Psoas muscle (tissue), 8 donors: ENCODE measurements around the gene CCDC146. TPM values are rescaled to one million over a fixed set of nuclear protein-coding genes. Genes with fewer than 3 reads are reported as not detected.
"Not testable (repeated sequence)": the region's sequence is repeated elsewhere in the genome, so short reads cannot be mapped to it uniquely, and the experiment has no call there.

Experiments
- ATAC-seq, 4 donors: fragments of 200-7000 bp; cut with Tn5 transposase; one replicate each; pipeline ENCODE4 v1.9.1; 2020; ENCODE audit warnings: moderate library complexity in 3 of 4, mild to moderate bottlenecking in 2 of 4
- DNase-seq, 2 donors: peaks; one replicate each; pipeline ENCODE4 v3.0.0-alpha.2; 2020
- H3K27ac ChIP-seq: fragments of 200-600 bp; one replicate; pipeline ENCODE4 v1.8.0; 2022
- H3K27me3 ChIP-seq, 3 donors: fragments of 200-600 bp in 1 of 3; one replicate each; pipeline versions ENCODE4 v1.6.1 to v1.8.0; 2013 to 2022; ENCODE audit warnings: low read length in 2 of 3, mild to moderate bottlenecking in 2 of 3, moderate library complexity in 1 of 3; ENCODE audit not compliant: insufficient read depth in 3 of 3
- H3K36me3 ChIP-seq, 2 donors: fragments of 200-600 bp in 1 of 2; one replicate each; pipeline versions ENCODE4 v1.6.1 to v1.8.0; 2013 to 2022; ENCODE audit warnings: low read depth in 1 of 2, mild to moderate bottlenecking in 1 of 2, moderate library complexity in 1 of 2; ENCODE audit not compliant: insufficient read depth in 1 of 2
- H3K4me1 ChIP-seq: fragments of 200-600 bp; one replicate; pipeline ENCODE4 v1.8.0; 2022
- H3K4me3 ChIP-seq: fragments of 200-600 bp; one replicate; pipeline ENCODE4 v1.8.0; 2022; ENCODE audit warnings: mild to moderate bottlenecking
- H3K9me3 ChIP-seq: fragments of 200-600 bp; one replicate; pipeline ENCODE4 v1.8.0; 2022
- WGBS, 3 donors: extraction: QIAGEN DNeasy Blood & Tissue Kit; methylation state at CpG; one replicate each; pipeline versions ENCODE4 v1.1.6 to v1.1.7; 2013; 5-methylcytosine and 5-hydroxymethylcytosine counted together
- intact Hi-C, 2 donors: fragments of 100-400 bp; cut with DNase I; formaldehyde crosslinking; loops; one replicate each; pipeline versions ENCODE4 v1.11.0 to v1.14.2; 2022
- polyA plus RNA-seq, 3 donors: library from polyadenylated mRNA; stranded (reverse); fragments of 200-250 nt; gene quantifications; one replicate each; pipeline ENCODE4 v1.2.3, GENCODE V29; 2013
- total RNA-seq, 4 donors: library from RNA; stranded (reverse); fragmentation: NEBNext Ultra II Directional in 2 of 4; extraction: Animal tissue kit (Norgen Biotek cat#: 25700) in 2 of 4; gene quantifications; one replicate each; pipeline versions ENCODE4 v1.2.1 to v1.2.4, GENCODE V29; 2021 to 2023
- TF ChIP-seq, protein P1 (sequence below): fragments of 200-600 bp; IDR thresholded peaks from one replicate; pipeline ENCODE4 v1.8.0; 2022; ENCODE audit warnings: antibody characterized with exemption
- donor health status: healthy with polysubstance abuse.
- donor health status: DM: no; HTN: no; CAD: no; lungs with moderate emphysema.
- donor health status: Bipolar disorder and iron deficiency.
- donor health status: healthy.
- donor health status: DM: yes; HTN: yes; CAD: no.
- donor health status: DM: no; HTN: no; CAD: no.
- donor health status: DM: no; HTN: no; CAD: no.
- donor health status: DM: yes; HTN: yes; CAD: no.

CCDC146 gene
- total and polyA plus RNA-seq, 7 donors, result 1.2 to 3.5 (median 1.9) TPM

DNA sequence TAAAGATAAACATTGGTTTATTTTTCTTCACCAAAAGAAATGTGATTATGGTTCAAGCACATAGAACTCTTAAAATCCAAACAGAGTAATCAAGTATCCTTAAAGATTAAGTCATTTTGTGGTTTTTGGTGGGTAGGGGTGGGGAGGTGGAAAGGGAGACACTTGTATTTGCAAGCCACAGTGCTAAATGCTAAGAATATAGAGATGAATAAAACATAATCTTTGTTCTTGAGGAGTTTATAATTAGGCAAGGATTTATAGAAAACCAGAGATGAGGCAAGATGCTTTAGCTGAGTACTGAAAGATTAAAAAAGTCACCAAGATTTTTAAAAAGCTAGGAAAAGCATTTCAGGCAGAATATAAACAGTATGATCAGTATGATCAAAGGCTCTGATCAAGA, 19.7 kb upstream of the CCDC146 start:
- H3K27ac ChIP-seq, DNase-seq, H3K36me3 ChIP-seq, ATAC-seq, H3K4me1 ChIP-seq, H3K27me3 ChIP-seq, H3K9me3 ChIP-seq, intact Hi-C loops, H3K4me3 ChIP-seq: not testable (repeated sequence)

DNA sequence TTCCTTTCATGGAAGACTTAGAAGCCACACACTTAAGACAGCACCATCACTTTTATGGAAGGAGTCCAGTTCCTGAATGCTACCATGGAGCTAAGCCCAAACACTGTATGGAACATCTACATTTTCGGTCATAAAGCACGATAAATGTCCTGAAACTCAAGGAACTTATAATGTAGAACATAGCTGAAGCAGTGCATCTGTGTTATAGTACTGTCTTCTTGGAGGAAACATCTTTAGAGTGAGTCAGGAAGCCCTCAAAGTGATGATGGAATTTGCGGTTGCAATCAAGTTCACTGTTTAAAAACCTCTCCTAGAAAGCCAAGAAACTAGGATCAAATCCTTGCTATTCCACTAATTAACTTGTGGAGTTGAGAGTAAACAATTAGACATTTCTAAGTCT, 16.5 kb upstream of the CCDC146 start:
- H3K27me3 ChIP-seq, DNase-seq, ATAC-seq, H3K27ac ChIP-seq, H3K36me3 ChIP-seq, H3K9me3 ChIP-seq, H3K4me3 ChIP-seq, intact Hi-C loops, H3K4me1 ChIP-seq: not testable (repeated sequence)
- WGBS, 3 donors, result 93 to 96% (median 93%) methylated on average over 3 of the region's 3 CpGs

DNA sequence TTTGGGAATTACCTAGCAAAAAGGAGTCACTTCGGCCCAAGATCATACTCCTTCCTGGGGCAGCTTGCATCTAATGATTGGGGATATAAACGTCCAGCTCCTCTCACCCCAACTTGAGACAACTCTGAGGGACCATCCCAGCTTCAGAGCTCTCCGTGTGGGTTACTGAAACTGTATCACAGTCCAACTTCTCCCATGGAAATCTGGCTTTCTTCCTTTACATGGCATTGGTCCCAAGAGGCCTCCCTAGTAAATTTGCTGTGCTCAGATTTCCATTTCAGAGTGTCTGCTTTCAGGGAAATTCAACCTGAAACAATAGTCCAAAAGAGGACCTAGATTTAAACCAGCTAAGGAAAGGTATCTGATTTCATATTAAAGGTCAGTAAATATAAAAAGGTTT, 14.8 kb upstream of the CCDC146 start:
- intact Hi-C loops, H3K36me3 ChIP-seq, H3K9me3 ChIP-seq, H3K27ac ChIP-seq, H3K4me1 ChIP-seq, DNase-seq, H3K27me3 ChIP-seq, H3K4me3 ChIP-seq: not testable (repeated sequence)
- WGBS, 3 donors, result 14 to 21% (median 17%) methylated on average over 3 of the region's 3 CpGs
- ATAC-seq, result peak; percentile 35 to 78 (median 55)

DNA sequence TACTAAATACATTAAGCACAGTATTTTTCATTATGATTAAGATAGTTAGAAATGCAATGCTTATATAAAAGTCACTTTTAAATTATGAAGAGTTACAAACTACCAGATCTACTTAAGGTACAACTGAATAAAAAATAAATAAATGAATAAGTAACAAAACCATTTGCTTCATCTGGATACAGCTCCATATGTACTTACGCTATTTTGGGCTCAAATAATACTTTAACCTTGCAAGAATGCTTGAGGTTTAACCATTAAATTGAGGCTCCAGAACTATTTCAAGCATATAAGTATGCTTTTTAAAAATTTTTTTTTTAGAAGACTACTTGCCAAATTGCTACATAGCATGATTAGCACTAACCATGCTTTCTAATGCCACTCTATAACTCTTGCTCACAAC, 14.1 kb upstream of the CCDC146 start:
- intact Hi-C loops, H3K4me3 ChIP-seq, DNase-seq, H3K27me3 ChIP-seq, H3K36me3 ChIP-seq, H3K9me3 ChIP-seq, H3K27ac ChIP-seq, H3K4me1 ChIP-seq, ATAC-seq: not testable (repeated sequence)
- 41 to 89% (median 54%) methylated on average over 1 of the region's 1 CpG for WGBS, 3 donors

DNA sequence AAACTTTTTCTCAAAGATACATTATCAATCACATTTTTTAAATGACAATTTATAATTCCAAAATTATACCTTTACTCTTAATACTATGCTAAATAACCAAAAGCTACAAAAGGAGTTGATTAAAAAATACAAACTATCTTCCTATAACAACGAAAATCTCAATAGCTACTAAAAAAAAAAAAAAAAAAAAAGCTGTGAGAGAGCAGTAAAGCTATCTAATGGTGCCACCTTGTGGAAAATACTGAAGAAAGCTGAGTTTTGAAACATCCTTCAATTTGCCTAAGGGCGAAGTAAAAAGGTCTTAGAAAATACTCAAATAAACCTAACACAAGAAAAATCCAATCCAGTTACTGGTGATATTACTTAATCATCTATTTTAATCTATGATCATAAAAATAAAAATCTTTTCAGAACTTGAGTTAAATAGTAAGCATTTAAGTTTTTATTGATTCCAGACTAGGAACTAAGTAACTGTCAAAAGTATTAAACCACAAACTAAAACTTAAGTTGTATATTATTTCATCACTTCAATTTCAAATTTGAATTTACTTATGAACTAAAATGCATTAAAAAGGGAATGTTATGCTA, 9.6 kb upstream of the CCDC146 start:
- H3K27me3 ChIP-seq, H3K36me3 ChIP-seq, H3K4me1 ChIP-seq, intact Hi-C loops, H3K27ac ChIP-seq, H3K4me3 ChIP-seq, H3K9me3 ChIP-seq, DNase-seq: not testable (repeated sequence)
- 0 to 52% (median 23%) methylated on average over 1 to 2 of the region's 2 CpGs for WGBS, 3 donors
- peak in 1 of 4 donors; percentile 71 for ATAC-seq
- TF ChIP-seq, protein P1, sequence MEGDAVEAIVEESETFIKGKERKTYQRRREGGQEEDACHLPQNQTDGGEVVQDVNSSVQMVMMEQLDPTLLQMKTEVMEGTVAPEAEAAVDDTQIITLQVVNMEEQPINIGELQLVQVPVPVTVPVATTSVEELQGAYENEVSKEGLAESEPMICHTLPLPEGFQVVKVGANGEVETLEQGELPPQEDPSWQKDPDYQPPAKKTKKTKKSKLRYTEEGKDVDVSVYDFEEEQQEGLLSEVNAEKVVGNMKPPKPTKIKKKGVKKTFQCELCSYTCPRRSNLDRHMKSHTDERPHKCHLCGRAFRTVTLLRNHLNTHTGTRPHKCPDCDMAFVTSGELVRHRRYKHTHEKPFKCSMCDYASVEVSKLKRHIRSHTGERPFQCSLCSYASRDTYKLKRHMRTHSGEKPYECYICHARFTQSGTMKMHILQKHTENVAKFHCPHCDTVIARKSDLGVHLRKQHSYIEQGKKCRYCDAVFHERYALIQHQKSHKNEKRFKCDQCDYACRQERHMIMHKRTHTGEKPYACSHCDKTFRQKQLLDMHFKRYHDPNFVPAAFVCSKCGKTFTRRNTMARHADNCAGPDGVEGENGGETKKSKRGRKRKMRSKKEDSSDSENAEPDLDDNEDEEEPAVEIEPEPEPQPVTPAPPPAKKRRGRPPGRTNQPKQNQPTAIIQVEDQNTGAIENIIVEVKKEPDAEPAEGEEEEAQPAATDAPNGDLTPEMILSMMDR, result peak; percentile 28

DNA sequence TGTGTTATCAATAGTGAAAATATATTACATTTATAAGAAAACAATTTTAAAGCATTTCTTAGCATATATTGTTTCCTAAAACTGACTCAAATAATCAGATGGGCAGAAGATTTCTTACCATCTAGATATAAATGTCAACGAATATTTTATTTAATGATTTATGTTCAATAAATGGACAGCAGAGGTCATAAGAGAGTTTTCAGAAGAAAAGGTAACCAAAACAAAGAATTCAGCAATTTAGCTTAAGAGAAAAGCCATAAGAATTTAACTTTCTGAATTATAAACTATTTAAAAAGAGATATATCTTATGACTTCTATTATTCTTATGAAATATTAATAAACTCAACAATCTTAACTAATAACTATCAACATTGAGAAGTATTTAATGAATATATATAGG, 3.1 kb downstream of the CCDC146 start:
- not testable (repeated sequence) for ATAC-seq, H3K27ac ChIP-seq, H3K36me3 ChIP-seq, H3K4me1 ChIP-seq, H3K4me3 ChIP-seq, DNase-seq, H3K27me3 ChIP-seq, H3K9me3 ChIP-seq
- intact Hi-C loops, result loop anchor here in 1 of 2 donors (10.0 kb wide), 1 partner anchor 209 kb away; no protein-coding TSS in a partner anchor
- 22 to 33% (median 32%) methylated on average over 1 of the region's 1 CpG for WGBS, 3 donors
- TF ChIP-seq, protein P1, result peak; percentile 9

DNA sequence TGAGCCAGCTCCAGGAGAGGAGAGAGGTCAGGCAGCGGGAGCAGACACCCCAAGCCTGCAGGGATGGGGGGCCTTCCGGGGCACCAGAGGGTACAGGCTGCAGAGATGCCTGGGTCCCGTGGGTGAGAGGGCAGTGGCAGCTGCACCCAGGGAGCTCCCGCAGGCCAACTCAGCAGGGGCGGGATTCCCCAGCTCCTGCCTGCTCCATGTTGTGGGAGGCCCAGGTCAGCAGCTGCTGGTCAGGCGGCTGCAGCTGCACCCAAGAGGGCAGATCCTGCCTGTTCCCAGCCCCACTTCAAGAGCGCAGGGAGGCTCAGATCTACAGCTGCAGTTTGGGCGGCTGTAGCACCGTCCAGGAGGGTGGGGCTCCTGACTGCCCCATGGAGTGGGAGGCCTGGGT, 4.6 kb downstream of the CCDC146 start:
- H3K9me3 ChIP-seq, H3K4me3 ChIP-seq, H3K36me3 ChIP-seq, H3K27me3 ChIP-seq, H3K4me1 ChIP-seq, H3K27ac ChIP-seq: not testable (repeated sequence)
- 30 to 44% (median 37%) methylated on average over 6 to 9 of the region's 9 CpGs for WGBS, 3 donors
- peak in 1 of 4 donors; percentile 5 for ATAC-seq
- intact Hi-C loops, result loop anchor here in 1 of 2 donors (10.0 kb wide), 1 partner anchor 208 kb away; no protein-coding TSS in a partner anchor
- DNase-seq, result peak; percentile 20 to 53

DNA sequence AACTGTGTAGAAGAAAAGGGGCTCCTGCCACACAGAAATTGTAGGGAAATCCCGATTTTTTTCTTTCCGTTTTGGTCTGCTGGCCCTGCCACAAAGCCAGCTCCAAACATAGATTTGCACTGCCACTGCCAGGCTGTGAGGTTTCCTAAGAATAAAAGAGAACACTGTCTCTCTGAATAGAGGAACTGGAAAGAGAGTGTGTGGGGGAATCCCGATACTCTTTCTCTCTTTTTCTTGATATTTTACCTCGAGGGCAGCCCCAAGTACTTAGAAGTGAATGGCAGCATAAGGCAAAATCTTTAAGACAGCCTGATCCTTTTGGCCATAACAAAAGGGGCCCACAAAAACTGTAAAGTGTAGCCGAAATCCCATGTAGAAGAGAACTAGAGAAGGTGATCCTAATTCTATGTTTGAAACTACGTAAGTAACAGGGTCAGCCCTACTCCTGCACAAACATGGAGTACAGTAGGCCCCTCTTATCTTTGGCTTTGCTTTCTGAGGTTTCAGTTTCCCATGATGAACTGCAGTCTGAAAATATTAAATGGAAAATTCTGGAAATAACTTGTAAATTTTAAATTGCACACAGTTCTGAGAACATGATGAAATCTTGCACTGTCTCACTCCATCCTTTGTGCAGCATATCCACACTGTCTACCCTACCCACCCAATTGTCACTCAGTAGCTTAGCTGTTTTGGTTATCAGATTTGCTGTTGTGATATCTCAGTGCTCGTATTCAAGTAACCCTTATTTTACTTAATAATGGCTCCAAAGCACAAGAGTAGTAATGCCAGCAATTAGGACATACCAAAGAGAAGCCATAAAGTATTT, 6.4 kb downstream of the CCDC146 start:
- intact Hi-C loops, result loop anchor here in 1 of 2 donors (10.0 kb wide), 1 partner anchor 206 kb away; no protein-coding TSS in a partner anchor
- not testable (repeated sequence) for DNase-seq, H3K4me1 ChIP-seq, H3K27me3 ChIP-seq, H3K9me3 ChIP-seq, H3K36me3 ChIP-seq
- H3K27ac ChIP-seq, result peak overlapping the region; percentile 55
- peak; percentile 60 to 90 (median 72) for ATAC-seq
- peak overlapping the region; percentile 45 for H3K4me3 ChIP-seq
- 31 to 48% (median 33%) methylated on average over 5 of the region's 7 CpGs for WGBS, 3 donors

DNA sequence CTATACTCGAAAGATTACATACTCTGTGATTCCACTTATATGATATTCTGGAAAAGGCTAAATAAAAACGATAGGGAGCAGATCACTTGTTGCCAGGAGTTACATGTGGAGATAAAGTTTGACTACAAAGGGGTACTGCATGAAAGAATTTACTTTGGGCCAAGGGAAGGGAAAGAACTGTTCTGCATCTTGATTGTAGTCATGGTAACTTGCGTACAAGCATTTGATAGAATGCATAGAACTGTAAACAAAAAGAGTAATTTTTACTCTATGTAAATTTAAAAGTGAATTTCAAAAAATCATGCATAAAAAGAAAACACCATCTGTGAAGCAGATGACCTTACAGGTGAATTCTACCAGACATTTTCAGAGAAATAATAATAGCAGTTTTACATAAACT, 9.4 kb downstream of the CCDC146 start:
- H3K9me3 ChIP-seq, DNase-seq, H3K27ac ChIP-seq, H3K4me3 ChIP-seq, ATAC-seq, intact Hi-C loops, H3K36me3 ChIP-seq, H3K27me3 ChIP-seq, H3K4me1 ChIP-seq: not testable (repeated sequence)
- 99 to 100% (median 100%) methylated on average over 1 of the region's 3 CpGs for WGBS, 3 donors
